ENCODE results near the gene CLDN9. TPM values are rescaled to one million over a fixed set of nuclear protein-coding genes. Genes with fewer than 3 reads are reported as not detected.
A peak's percentile ranks its signal among the peaks of the same experiment; 100 is the strongest.

Gene CLDN9
- total and polyA plus RNA-seq, 9 of the 15 experiments (the other 6 are each of a cell fraction or from before 2014, with no cell fraction given) = 0.12 to 0.44 (median 0.22) TPM; not detected in 4

DNA sequence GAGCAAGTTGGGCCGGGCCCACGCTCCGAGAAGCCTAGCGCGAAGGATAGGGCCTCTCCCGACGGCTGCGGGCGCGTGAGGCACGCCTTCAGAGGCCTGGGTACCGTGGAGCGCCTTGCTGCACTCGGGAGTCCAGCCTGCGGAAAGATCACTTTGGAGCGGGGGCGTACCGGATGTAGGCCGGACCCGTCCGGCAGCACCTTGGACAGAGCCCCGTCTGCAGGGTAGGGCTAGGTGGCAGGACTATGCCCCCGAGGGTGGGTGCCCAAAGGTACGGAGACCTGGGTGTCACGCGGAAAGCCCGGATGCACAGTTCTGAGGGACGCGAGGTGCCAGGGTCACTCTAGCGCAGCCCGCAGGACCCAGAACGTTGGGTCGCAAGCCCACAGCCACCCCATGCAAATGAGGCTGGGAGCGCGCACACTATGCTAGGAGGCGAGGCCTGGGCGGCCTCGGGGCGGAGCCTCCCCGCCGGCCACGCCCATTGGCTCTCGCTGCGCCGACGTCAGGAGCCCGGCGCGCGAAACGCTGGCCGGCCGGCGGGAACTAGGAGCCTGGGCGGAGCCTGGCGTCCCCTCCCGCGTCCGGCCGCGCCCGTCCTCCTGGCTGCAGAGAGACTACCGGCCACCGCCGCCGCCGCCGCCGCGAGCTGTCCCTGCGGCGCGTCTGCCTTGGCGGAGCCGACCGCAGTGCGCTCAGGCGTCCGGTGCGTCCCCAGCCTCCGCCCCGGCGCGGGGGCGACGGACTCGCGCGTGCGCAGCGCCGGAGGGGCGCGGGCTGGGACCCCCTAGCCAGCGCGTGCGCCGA lies 43.8 kb upstream of the CLDN9 start, which contains the start of gene PAQR4 (continued):
- TF ChIP-seq, protein P1, sequence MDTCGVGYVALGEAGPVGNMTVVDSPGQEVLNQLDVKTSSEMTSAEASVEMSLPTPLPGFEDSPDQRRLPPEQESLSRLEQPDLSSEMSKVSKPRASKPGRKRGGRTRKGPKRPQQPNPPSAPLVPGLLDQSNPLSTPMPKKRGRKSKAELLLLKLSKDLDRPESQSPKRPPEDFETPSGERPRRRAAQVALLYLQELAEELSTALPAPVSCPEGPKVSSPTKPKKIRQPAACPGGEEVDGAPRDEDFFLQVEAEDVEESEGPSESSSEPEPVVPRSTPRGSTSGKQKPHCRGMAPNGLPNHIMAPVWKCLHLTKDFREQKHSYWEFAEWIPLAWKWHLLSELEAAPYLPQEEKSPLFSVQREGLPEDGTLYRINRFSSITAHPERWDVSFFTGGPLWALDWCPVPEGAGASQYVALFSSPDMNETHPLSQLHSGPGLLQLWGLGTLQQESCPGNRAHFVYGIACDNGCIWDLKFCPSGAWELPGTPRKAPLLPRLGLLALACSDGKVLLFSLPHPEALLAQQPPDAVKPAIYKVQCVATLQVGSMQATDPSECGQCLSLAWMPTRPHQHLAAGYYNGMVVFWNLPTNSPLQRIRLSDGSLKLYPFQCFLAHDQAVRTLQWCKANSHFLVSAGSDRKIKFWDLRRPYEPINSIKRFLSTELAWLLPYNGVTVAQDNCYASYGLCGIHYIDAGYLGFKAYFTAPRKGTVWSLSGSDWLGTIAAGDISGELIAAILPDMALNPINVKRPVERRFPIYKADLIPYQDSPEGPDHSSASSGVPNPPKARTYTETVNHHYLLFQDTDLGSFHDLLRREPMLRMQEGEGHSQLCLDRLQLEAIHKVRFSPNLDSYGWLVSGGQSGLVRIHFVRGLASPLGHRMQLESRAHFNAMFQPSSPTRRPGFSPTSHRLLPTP (IDR thresholded peaks at IDR 0.05; ENCODE audit: borderline replicate concordance, extremely low read depth, insufficient read length) = no peak
- TF ChIP-seq, protein P2, sequence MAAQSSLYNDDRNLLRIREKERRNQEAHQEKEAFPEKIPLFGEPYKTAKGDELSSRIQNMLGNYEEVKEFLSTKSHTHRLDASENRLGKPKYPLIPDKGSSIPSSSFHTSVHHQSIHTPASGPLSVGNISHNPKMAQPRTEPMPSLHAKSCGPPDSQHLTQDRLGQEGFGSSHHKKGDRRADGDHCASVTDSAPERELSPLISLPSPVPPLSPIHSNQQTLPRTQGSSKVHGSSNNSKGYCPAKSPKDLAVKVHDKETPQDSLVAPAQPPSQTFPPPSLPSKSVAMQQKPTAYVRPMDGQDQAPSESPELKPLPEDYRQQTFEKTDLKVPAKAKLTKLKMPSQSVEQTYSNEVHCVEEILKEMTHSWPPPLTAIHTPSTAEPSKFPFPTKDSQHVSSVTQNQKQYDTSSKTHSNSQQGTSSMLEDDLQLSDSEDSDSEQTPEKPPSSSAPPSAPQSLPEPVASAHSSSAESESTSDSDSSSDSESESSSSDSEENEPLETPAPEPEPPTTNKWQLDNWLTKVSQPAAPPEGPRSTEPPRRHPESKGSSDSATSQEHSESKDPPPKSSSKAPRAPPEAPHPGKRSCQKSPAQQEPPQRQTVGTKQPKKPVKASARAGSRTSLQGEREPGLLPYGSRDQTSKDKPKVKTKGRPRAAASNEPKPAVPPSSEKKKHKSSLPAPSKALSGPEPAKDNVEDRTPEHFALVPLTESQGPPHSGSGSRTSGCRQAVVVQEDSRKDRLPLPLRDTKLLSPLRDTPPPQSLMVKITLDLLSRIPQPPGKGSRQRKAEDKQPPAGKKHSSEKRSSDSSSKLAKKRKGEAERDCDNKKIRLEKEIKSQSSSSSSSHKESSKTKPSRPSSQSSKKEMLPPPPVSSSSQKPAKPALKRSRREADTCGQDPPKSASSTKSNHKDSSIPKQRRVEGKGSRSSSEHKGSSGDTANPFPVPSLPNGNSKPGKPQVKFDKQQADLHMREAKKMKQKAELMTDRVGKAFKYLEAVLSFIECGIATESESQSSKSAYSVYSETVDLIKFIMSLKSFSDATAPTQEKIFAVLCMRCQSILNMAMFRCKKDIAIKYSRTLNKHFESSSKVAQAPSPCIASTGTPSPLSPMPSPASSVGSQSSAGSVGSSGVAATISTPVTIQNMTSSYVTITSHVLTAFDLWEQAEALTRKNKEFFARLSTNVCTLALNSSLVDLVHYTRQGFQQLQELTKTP (IDR thresholded peaks at IDR 0.05; ENCODE audit: low read depth in 1 of 2, partially characterized antibody in 2 of 2) = peak in 1 of 2 experiments; percentile 99
- TF ChIP-seq, protein P3, sequence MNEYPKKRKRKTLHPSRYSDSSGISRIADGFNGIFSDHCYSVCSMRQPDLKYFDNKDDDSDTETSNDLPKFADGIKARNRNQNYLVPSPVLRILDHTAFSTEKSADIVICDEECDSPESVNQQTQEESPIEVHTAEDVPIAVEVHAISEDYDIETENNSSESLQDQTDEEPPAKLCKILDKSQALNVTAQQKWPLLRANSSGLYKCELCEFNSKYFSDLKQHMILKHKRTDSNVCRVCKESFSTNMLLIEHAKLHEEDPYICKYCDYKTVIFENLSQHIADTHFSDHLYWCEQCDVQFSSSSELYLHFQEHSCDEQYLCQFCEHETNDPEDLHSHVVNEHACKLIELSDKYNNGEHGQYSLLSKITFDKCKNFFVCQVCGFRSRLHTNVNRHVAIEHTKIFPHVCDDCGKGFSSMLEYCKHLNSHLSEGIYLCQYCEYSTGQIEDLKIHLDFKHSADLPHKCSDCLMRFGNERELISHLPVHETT (CRISPR knock-in tag; conservative IDR thresholded peaks at IDR 0.05 in 1 of 2, IDR thresholded peaks at IDR 0.05 in 1 of 2) = peak in 1 of 2 experiments; percentile 64; a peak in 2 of 4 replicates
- TF ChIP-seq SAFB (IDR thresholded peaks at IDR 0.05; ENCODE audit: borderline replicate concordance, low read depth, low read length) (no peak), STAT5A (IDR thresholded peaks at IDR 0.05; ENCODE audit: borderline replicate concordance, low read length) (no peak)
